Measurements from ENCODE around the gene TM9SF1.
"Not testable (repeated sequence)": the region's sequence is repeated elsewhere in the genome, so short reads cannot be mapped to it uniquely, and the experiment has no call there.

TM9SF1 gene

GRCh38 chr14:24224618-24225071 lies 29.4 kb upstream of the TM9SF1 start:
- DNase-seq (ENCODE audit: low spot score), result peak; percentile 43

- not testable (repeated sequence) for DNase-seq (ENCODE audit: low spot score)
These were observed 27.7 kb upstream of the TM9SF1 start for GRCh38 chr14:24222987-24223386.

GRCh38 chr14:24219521-24219920 lies 24.3 kb upstream of the TM9SF1 start:
- DNase-seq (ENCODE audit: low spot score), result no peak

GRCh38 chr14:24219080-24219479 lies 23.8 kb upstream of the TM9SF1 start:
- no peak for DNase-seq (ENCODE audit: low spot score)

GRCh38 chr14:24216876-24217275 lies 21.6 kb upstream of the TM9SF1 start:
- DNase-seq (ENCODE audit: low spot score), result not testable (repeated sequence)

GRCh38 chr14:24216345-24216699 lies 21.1 kb upstream of the TM9SF1 start:
- DNase-seq (ENCODE audit: low spot score), result no peak

GRCh38 chr14:24215495-24216344 lies 20.5 kb upstream of the TM9SF1 start, which contains the start of gene MDP1:
MDP1 (minus strand) TSS chr14:24216066; CDS start chr14:24215955, 111 bp downstream.
- DNase-seq (ENCODE audit: low spot score), result peak; percentile 89

GRCh38 chr14:24213866-24214662 lies 18.8 kb upstream of the TM9SF1 start:
- DNase-seq (ENCODE audit: low spot score), result no peak

GRCh38 chr14:24212924-24213865 lies 18.0 kb upstream of the TM9SF1 start, which contains the start of gene CHMP4A:
CHMP4A (minus strand) TSS chr14:24213488; CDS start chr14:24213439, 49 bp downstream.
- peak; percentile 99 for DNase-seq (ENCODE audit: low spot score)

- no peak for DNase-seq (ENCODE audit: low spot score)
These were observed 16.1 kb upstream of the TM9SF1 start for GRCh38 chr14:24211311-24211710.

GRCh38 chr14:24207625-24208024 lies 12.4 kb upstream of the TM9SF1 start:
- DNase-seq (ENCODE audit: low spot score), result no peak

- DNase-seq (ENCODE audit: low spot score), result no peak
These were observed 11.9 kb upstream of the TM9SF1 start for GRCh38 chr14:24207104-24207551.

- no peak for DNase-seq (ENCODE audit: low spot score)
These were observed 11.2 kb upstream of the TM9SF1 start for GRCh38 chr14:24206260-24207103.

GRCh38 chr14:24204163-24205146 lies 9.2 kb upstream of the TM9SF1 start:
- no peak for DNase-seq (ENCODE audit: low spot score)

- DNase-seq (ENCODE audit: low spot score), result not testable (repeated sequence)
These were observed 8.1 kb upstream of the TM9SF1 start for GRCh38 chr14:24203249-24203886.

- not testable (repeated sequence) for DNase-seq (ENCODE audit: low spot score)
These were observed 7.3 kb upstream of the TM9SF1 start for GRCh38 chr14:24202538-24202937.

GRCh38 chr14:24198814-24199524 lies 3.7 kb upstream of the TM9SF1 start:
- DNase-seq (ENCODE audit: low spot score), result no peak

- DNase-seq (ENCODE audit: low spot score), result no peak
These were observed 1.8 kb upstream of the TM9SF1 start for GRCh38 chr14:24197056-24197450.
